Gastroesophageal sphincter (tissue), 4 donors: Measurements from ENCODE around the gene PLA2G4B. TPM values are rescaled to one million over a fixed set of nuclear protein-coding genes. Genes with fewer than 3 reads are reported as not detected.

Source experiments
- ATAC-seq: fragments of 150-250 bp; one replicate; pipeline ENCODE4 v1.9.1; 2016; ENCODE audit warnings: mild to moderate bottlenecking, moderate library complexity
- H3K27ac ChIP-seq, 4 donors: fragments of 200-600 bp; sonication (generic) in 3 of 4; 1 replicate in 3 of 4; 2 replicates in 1 of 4; pipeline ENCODE4 v1.5.1; 2016 to 2019
- H3K27me3 ChIP-seq: fragments of 200-600 bp; sonication (generic); one replicate; pipeline ENCODE4 v1.5.1; 2019
- H3K36me3 ChIP-seq, 2 donors: fragments of 200-600 bp; sonication (generic); one replicate each; pipeline ENCODE4 v1.5.1; 2019; ENCODE audit warnings: control low read depth in 1 of 2
- H3K4me1 ChIP-seq, 3 donors: fragments of 200-600 bp; sonication (generic); 1 replicate in 2 of 3; 2 replicates in 1 of 3; pipeline ENCODE4 v1.5.1; 2016 to 2019; ENCODE audit warnings: control low read depth in 2 of 3
- H3K4me3 ChIP-seq, 2 donors: fragments of 200-600 bp; sonication (generic); one replicate each; pipeline ENCODE4 v1.5.1; 2019; ENCODE audit warnings: mild to moderate bottlenecking in 1 of 2, moderate library complexity in 1 of 2
- H3K9me3 ChIP-seq, 3 donors: fragments of 200-600 bp; sonication (generic); one replicate each; pipeline ENCODE4 v1.5.1; 2017 to 2019; ENCODE audit warnings: control low read depth in 2 of 3
- EP300 ChIP-seq: sonication (generic); formaldehyde crosslinking; IDR thresholded peaks from one replicate; pipeline ENCODE4 v1.6.1; 2017; ENCODE audit warnings: antibody characterized with exemption, mild to moderate bottlenecking
- POLR2A ChIP-seq, 2 donors: fragments of 450-650 bp; IDR thresholded peaks; one replicate each; pipeline ENCODE4 v1.6.1; 2017; ENCODE audit warnings: antibody characterized with exemption in 2 of 2, mild to moderate bottlenecking in 2 of 2, moderate library complexity in 1 of 2
- POLR2AphosphoS5 ChIP-seq: sonication (generic); formaldehyde crosslinking; IDR thresholded peaks from one replicate; pipeline ENCODE4 v1.6.1; 2017; ENCODE audit warnings: antibody characterized with exemption
- WGBS, 2 donors: methylation state at CpG; one replicate each; pipeline ENCODE4 v1.1.5; 2018; ENCODE audit warnings: low coverage in 1 of 2; 5-methylcytosine and 5-hydroxymethylcytosine counted together
- total RNA-seq, 4 donors: library from RNA; depleted of rRNA; stranded (reverse); fragments of >200 nt; gene quantifications; one replicate each; pipeline ENCODE4 v1.1.0, GENCODE V29; 2016
- TF ChIP-seq, protein P1 (sequence below), 4 experiments: fragments of 200-600 bp in 2 of 4; fragments of 450-650 bp in 2 of 4; sonication (generic) in 1 of 4; IDR thresholded peaks; one replicate each; pipeline ENCODE4 v1.5.1; 2017 to 2019; ENCODE audit warnings: antibody characterized with exemption in 4 of 4, mild to moderate bottlenecking in 2 of 4, moderate library complexity in 2 of 4

Gene PLA2G4B
- total RNA-seq, 4 donors from 2014 or later, result 2.5 to 7.0 (median 3.6) TPM

DNA sequence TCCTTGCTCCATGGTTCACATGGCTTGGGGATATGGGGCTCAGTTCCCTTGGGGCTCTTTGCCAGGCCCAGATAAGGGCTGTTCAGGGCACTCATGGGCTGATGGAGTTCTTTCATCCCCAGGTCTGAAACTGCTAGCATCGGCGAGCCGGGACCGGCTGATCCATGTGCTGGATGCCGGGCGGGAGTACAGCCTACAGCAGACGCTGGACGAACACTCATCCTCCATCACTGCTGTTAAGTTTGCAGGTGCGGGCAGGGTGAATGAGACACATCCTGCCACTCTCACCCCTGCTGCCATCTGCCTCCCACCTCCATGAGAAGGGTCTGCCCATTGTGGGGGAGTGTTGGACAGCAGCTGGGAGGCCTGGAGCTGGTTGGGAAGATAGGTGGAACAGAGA lies 21.9 kb upstream of the PLA2G4B start:
- WGBS, 2 donors, result no CpG with 5 or more reads among the region's 9 CpGs
- peaks cover 0 to 100% of the 10 kb centered on the region in 2 donors for H3K36me3 ChIP-seq
- no peak for TF ChIP-seq POLR2AphosphoS5
- TF ChIP-seq, protein P1, sequence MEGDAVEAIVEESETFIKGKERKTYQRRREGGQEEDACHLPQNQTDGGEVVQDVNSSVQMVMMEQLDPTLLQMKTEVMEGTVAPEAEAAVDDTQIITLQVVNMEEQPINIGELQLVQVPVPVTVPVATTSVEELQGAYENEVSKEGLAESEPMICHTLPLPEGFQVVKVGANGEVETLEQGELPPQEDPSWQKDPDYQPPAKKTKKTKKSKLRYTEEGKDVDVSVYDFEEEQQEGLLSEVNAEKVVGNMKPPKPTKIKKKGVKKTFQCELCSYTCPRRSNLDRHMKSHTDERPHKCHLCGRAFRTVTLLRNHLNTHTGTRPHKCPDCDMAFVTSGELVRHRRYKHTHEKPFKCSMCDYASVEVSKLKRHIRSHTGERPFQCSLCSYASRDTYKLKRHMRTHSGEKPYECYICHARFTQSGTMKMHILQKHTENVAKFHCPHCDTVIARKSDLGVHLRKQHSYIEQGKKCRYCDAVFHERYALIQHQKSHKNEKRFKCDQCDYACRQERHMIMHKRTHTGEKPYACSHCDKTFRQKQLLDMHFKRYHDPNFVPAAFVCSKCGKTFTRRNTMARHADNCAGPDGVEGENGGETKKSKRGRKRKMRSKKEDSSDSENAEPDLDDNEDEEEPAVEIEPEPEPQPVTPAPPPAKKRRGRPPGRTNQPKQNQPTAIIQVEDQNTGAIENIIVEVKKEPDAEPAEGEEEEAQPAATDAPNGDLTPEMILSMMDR (IDR thresholded peaks at IDR 0.05), result no peak
- TF ChIP-seq POLR2A (IDR thresholded peaks at IDR 0.05), result no peak
- no peak for TF ChIP-seq EP300

DNA sequence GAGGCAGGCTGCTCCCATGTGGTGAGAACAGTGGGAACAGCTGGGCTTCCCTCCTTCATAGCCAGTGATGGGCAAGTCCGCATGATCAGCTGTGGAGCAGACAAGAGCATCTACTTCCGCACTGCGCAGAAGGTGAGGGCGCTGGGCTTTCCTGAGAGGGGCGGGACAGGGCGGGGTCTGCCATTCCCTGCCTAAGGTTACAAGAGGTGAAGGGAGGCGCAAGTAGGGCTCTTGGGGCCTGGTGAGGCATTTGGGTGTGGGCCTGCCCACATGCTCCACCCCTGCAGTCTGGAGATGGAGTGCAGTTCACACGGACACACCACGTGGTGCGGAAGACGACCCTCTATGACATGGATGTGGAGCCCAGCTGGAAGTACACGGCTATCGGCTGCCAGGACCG lies 21.3 kb upstream of the PLA2G4B start:
- TF ChIP-seq EP300 (no peak), POLR2A (IDR thresholded peaks at IDR 0.05) (no peak), POLR2AphosphoS5 (no peak)
- TF ChIP-seq, protein P1 (IDR thresholded peaks at IDR 0.05), result no peak
- no peak overlapping the region for H3K4me3 ChIP-seq
- no peak overlapping the region for H3K27ac ChIP-seq
- no peaks in the 10 kb centered on the region for H3K9me3 ChIP-seq
- H3K27me3 ChIP-seq, result no peaks in the 10 kb centered on the region
- no CpG with 5 or more reads among the region's 14 CpGs for WGBS, 2 donors
- ATAC-seq, result no peak
- peaks cover 0 to 100% of the 10 kb centered on the region in 2 donors for H3K36me3 ChIP-seq
- no peaks in the 10 kb centered on the region for H3K4me1 ChIP-seq

More for the DNA sequence above, 21.9 kb upstream of the PLA2G4B start:
- H3K4me1 ChIP-seq, result peaks cover 0 to 1% (median 0%) of the 10 kb centered on the region in 3 donors
- no peaks in the 10 kb centered on the region for H3K27me3 ChIP-seq
- H3K4me3 ChIP-seq, result no peak overlapping the region
- H3K27ac ChIP-seq, result no peak overlapping the region
- no peak for ATAC-seq
- no peaks in the 10 kb centered on the region for H3K9me3 ChIP-seq

DNA sequence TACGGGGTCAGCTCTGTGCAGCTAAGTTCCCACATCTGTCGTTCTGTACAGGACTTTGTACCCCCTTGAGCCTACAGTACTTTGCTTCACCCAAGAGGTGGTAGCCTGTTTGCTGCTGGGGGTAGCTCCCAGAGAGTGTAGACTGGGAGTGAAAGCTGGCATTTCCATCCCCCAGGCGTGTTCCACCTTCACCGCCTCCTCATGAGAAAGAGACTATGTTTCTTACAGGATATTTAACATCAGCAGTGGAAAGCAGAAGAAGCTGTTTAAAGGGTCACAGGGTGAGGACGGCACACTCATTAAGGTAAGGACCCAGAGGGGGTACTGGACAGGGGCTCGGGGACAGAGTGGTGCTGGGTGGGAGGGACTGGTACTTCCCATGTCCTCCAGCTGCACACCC lies 20.9 kb upstream of the PLA2G4B start:
- no peak overlapping the region for H3K27ac ChIP-seq
- H3K36me3 ChIP-seq, result peaks cover 0 to 100% of the 10 kb centered on the region in 2 donors
- 94% methylated on average over 5 of the region's 6 CpGs; no CpG with 5 or more reads in 1 of the 2 donors for WGBS, 2 donors
- no peaks in the 10 kb centered on the region for H3K27me3 ChIP-seq
- no peak for ATAC-seq
- no peaks in the 10 kb centered on the region for H3K9me3 ChIP-seq
- H3K4me1 ChIP-seq, result no peaks in the 10 kb centered on the region
- no peak overlapping the region for H3K4me3 ChIP-seq
- TF ChIP-seq, protein P1 (IDR thresholded peaks at IDR 0.05), result no peak
- TF ChIP-seq EP300 (no peak), POLR2AphosphoS5 (no peak), POLR2A (IDR thresholded peaks at IDR 0.05) (no peak)

DNA sequence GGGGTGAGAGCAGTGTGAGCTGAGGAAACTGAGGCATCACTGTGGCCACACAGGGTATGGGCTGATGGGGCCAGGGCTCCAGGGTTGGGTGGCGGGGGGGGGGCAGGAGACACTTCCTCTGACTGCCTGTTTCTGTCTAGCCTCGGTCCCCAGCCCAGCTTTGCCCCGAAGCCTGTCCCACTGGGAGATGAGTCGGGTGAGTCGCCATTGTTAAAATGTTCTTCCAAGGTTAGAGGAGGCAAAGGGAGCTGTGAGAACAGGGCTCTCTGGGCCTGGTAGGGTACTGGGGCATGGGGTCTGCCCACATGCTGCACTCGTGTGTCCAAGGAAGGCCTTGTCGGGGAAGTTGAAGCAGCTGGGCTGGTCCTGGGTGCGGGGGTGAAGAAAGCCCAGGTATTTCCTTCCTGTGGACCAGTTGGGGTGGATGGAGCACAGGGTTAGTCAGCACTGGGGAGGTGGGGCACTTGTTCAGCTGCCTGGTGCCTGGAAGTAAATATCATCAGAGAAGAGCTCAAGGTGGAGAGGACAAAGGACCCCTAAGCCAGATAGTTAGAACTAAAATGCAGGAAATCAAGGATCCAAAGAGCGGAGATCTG lies 19.1 kb upstream of the PLA2G4B start:
- TF ChIP-seq, protein P1 (IDR thresholded peaks at IDR 0.05), result no peak
- TF ChIP-seq POLR2AphosphoS5, result no peak
- TF ChIP-seq POLR2A (IDR thresholded peaks at IDR 0.05), result no peak
- Histone ChIP-seq H3K4me1 (no peaks in the 10 kb centered on the region), H3K36me3 (peaks cover 0 to 100% of the 10 kb centered on the region in 2 donors), H3K27me3 (no peaks in the 10 kb centered on the region), H3K27ac (no peak overlapping the region), H3K4me3 (no peak overlapping the region), H3K9me3 (no peaks in the 10 kb centered on the region)
- 89 to 90% methylated on average over 1 to 7 of the region's 9 CpGs for WGBS, 2 donors
- no peak for ATAC-seq

DNA sequence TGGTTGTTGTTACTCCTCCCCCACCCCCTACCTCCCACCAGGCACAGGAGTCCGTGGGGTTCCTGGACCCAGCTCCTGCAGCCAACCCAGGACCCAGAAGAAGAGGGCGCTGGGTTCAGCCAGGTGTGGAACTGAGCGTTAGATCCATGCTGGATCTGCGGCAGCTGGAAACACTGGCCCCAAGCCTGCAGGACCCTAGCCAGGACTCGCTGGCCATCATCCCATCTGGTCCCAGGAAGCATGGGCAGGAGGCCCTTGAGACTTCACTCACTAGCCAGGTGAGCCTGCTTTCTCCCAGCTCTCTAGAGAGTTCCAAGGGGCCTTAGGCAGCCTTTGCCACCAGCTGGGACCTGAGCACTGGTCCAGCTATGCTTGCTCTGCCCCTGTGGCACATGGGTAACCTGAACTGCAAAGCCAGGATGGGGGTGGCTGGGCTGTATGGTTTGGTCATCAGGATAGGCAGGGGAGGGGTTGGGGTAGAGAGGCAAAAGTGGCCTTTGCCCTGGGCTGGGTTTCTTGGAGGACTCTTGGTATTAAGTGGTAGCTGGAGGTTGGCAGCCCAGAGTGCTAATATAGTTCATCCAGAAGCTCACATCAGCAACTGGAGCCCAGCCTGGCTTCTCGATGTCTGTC lies 17.7 kb upstream of the PLA2G4B start:
- WGBS, 2 donors, result 75 to 86% methylated on average over 1 of the region's 6 CpGs
- TF ChIP-seq EP300 (no peak), POLR2A (IDR thresholded peaks at IDR 0.05) (no peak), POLR2AphosphoS5 (no peak)
- TF ChIP-seq, protein P1 (IDR thresholded peaks at IDR 0.05), result no peak

More for the DNA sequence above, 17.7 kb upstream of the PLA2G4B start:
- H3K27ac ChIP-seq, result no peak overlapping the region
- H3K4me3 ChIP-seq, result no peak overlapping the region
- no peaks in the 10 kb centered on the region for H3K27me3 ChIP-seq
- no peaks in the 10 kb centered on the region for H3K4me1 ChIP-seq
- no peak for ATAC-seq
- peaks cover 0 to 100% of the 10 kb centered on the region in 2 donors for H3K36me3 ChIP-seq
- H3K9me3 ChIP-seq, result no peaks in the 10 kb centered on the region
